ENCODE data around the gene MCTP1. TPM values are rescaled to one million over a fixed set of nuclear protein-coding genes. Genes with fewer than 3 reads are reported as not detected.

The MCTP1 gene
- total and polyA plus RNA-seq, 9 of the 15 experiments (the other 6 are each of a cell fraction or from before 2014, with no cell fraction given) = 0.04 to 0.93 (median 0.06) TPM; not detected in 4

GRCh38 chr5:94747371-94747770, 537.5 kb downstream of the MCTP1 start:
- intact Hi-C loops (cut with micrococcal nuclease) = no loop called here
- in situ Hi-C loops (cut with MboI) = loop anchor here (25.0 kb wide), 1 partner anchor 1160 kb away; the partner anchor contains the start of genes NR2F1 and NR2F1-AS1
- Histone ChIP-seq H3K36me3 (ENCODE audit: control insufficient read depth, insufficient read depth, low read length) (no peaks in the 10 kb centered on the region), H3K9ac (ENCODE audit: insufficient read depth in 1 of 2, low read depth in 2 of 2, low read length in 2 of 2) (no peak overlapping the region), H4K20me1 (replicated peaks; ENCODE audit: control insufficient read depth, insufficient read depth, low read length) (no peaks in the 10 kb centered on the region), H3K9me1 (ENCODE audit: control insufficient read depth, insufficient read depth, low read length) (no peaks in the 10 kb centered on the region), H3K79me2 (ENCODE audit: control insufficient read depth, insufficient read depth, low read length) (no peaks in the 10 kb centered on the region), H2AFZ (ENCODE audit: low read depth, low read length) (no peak overlapping the region), H3K4me2 (ENCODE audit: insufficient read depth, low read length) (no peak overlapping the region), H3K27me3 (ENCODE audit: control insufficient read depth in 2 of 2, insufficient read depth in 2 of 2, low read length in 2 of 2) (no peaks in the 10 kb centered on the region), H3K9me3 (replicated peaks; ENCODE audit: control insufficient read depth, insufficient read depth, low read depth, low read length) (no peaks in the 10 kb centered on the region), H3K4me1 (replicated peaks in 1 of 2; ENCODE audit: control insufficient read depth in 2 of 2, insufficient read depth in 2 of 2, low read length in 2 of 2) (peaks cover 0 to 3% of the 10 kb centered on the region in 2 experiments; a peak in 1 of 5 replicates), H3K27ac (ENCODE audit: extremely low read depth, low read depth, low read length) (no peak overlapping the region), H3K4me3 (no peak overlapping the region)
- ChIA-PET POLR2A (no interaction called here), CTCF (ENCODE audit: low intra/inter-chr PET ratio) (no interaction called here)
- 14% methylated on average over 4 of the region's 4 CpGs for WGBS (ENCODE audit: insufficient coverage, low coverage, missing lambda C conversion rate)
- TF ChIP-seq GTF2F1 (IDR thresholded peaks at IDR 0.05; ENCODE audit: low read depth, low read length) (no peak), ZBTB40 (IDR thresholded peaks at IDR 0.05) (peak; percentile 78), ZBTB40 (CRISPR knock-in tag; IDR thresholded peaks at IDR 0.05) (no peak), ZNF583 (CRISPR knock-in tag; IDR thresholded peaks at IDR 0.05) (no peak), BCOR (IDR thresholded peaks at IDR 0.05) (peak; percentile 20; the same call in 1 of the 2 replicates), RBM25 (IDR thresholded peaks at IDR 0.05; ENCODE audit: low read depth, low read length, severe bottlenecking) (peak; percentile 35), POLR2AphosphoS5 (IDR thresholded peaks at IDR 0.05; ENCODE audit: control insufficient read depth, insufficient read depth, low read depth, low read length) (no peak), NEUROD1 (IDR thresholded peaks at IDR 0.05; ENCODE audit: borderline replicate concordance, low read depth, low read length, partially characterized antibody) (no peak), CHD4 (IDR thresholded peaks at IDR 0.05; ENCODE audit: insufficient read depth, insufficient replicate concordance, low read depth, low read length, poor library complexity, severe bottlenecking) (peak; percentile 7), BCL6 (CRISPR knock-in tag; IDR thresholded peaks at IDR 0.05) (no peak)
- BruUV-seq (replicated peaks) = no TSS peak
- no peak for FAIRE-seq
- ATAC-seq = no peak
- DNase-seq (ENCODE audit: extremely low read depth in 1 of 4, low spot score in 3 of 4) = no peak
